HG02588 (cell line): ENCODE results near the gene HIVEP2.
"Not testable (repeated sequence)": the region's sequence is repeated elsewhere in the genome, so short reads cannot be mapped to it uniquely, and the experiment has no call there.

ENCODE experiments used
- ATAC-seq: cut with Tn5 transposase; IDR thresholded peaks from one replicate; pipeline ENCODE4 v1.9.1; 2021; ENCODE audit warnings: mild to moderate bottlenecking, moderate library complexity; ENCODE audit not compliant: unreplicated experiment

HIVEP2 gene, protein sequence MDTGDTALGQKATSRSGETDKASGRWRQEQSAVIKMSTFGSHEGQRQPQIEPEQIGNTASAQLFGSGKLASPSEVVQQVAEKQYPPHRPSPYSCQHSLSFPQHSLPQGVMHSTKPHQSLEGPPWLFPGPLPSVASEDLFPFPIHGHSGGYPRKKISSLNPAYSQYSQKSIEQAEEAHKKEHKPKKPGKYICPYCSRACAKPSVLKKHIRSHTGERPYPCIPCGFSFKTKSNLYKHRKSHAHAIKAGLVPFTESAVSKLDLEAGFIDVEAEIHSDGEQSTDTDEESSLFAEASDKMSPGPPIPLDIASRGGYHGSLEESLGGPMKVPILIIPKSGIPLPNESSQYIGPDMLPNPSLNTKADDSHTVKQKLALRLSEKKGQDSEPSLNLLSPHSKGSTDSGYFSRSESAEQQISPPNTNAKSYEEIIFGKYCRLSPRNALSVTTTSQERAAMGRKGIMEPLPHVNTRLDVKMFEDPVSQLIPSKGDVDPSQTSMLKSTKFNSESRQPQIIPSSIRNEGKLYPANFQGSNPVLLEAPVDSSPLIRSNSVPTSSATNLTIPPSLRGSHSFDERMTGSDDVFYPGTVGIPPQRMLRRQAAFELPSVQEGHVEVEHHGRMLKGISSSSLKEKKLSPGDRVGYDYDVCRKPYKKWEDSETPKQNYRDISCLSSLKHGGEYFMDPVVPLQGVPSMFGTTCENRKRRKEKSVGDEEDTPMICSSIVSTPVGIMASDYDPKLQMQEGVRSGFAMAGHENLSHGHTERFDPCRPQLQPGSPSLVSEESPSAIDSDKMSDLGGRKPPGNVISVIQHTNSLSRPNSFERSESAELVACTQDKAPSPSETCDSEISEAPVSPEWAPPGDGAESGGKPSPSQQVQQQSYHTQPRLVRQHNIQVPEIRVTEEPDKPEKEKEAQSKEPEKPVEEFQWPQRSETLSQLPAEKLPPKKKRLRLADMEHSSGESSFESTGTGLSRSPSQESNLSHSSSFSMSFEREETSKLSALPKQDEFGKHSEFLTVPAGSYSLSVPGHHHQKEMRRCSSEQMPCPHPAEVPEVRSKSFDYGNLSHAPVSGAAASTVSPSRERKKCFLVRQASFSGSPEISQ (N-terminal part only)

DNA sequence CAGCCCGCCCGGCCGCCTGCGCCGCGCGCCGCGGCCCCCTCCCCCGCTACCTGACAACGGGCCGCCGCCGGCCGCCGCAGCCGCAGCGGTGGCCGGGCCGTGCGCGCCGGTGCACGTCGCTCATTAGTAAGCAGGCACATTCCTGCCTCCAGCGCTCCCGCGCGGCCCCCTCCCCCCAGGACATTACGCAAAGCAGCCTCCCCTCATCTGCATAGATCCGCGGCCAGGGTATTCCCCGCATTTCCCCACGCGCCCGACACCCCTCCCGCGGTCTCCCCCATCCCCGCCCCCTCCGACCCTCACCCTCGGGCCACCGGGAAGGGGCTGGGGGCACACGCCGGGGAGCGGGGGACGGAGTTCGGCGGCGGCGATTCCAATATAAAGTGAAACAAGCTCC, at the start of gene HIVEP2:
Gene HIVEP2 (minus strand): TSS at position 128 of the 397 bp plus-strand sequence. CDS start 170,438 bp downstream, outside the sequence.
- ATAC-seq, result peak; percentile 22

DNA sequence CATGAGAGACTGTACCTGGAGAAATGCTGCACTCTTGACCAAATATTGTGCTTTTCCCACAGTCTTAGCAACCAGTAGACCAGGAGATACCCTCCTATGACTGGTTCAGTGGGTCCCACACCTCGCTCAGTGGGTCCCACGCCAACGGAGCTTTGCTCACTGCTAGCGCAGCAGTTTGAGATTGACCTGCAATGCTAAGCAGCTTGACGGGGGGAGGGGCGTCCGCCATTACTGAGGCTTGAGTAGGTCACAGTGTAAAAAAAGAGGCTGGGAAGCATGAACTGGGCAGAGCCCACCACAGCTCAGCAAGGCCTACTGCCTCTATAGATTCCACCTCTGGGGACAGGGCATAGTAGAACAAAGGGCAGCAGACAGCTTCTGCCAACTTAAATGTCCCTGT, 49.0 kb upstream of the HIVEP2 start:
- ATAC-seq, result no peak

DNA sequence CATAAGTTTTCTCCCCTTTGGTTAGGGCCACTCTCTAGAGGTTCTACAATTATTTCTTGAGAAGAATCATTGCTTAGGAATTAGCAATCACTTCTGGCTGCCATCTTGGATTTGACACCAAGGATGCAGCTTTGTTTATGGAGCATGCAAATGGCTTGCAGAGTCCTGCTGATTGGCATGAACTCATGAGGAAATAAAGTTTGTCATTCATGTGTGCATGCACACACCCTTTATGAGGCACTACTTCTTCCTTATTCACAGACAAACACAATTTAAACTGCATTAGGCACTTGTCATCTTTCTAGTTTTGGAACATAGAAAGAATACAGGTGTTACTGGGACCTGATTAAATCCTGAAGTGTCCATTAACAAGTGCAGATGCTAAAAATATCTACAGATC, 42.5 kb upstream of the HIVEP2 start:
- ATAC-seq, result no peak

DNA sequence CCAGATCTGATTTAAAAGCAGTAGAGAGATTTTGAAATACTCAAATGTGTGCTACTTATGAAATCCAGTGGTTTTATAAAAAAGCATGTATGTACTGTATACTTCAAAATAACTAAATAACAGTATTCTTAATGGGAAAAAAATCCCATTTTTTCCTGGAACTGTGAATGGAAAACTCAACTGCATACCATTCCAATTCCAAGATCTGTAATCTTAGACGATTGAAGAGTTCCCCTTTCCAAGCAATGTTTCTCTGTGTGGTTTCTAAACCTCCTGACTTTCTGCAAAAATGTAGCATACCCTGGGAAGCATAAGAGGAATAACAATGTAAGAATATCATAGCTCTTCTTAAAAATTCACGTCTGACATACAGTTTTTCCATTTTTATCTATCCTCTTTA, 40.3 kb upstream of the HIVEP2 start:
- no peak for ATAC-seq

DNA sequence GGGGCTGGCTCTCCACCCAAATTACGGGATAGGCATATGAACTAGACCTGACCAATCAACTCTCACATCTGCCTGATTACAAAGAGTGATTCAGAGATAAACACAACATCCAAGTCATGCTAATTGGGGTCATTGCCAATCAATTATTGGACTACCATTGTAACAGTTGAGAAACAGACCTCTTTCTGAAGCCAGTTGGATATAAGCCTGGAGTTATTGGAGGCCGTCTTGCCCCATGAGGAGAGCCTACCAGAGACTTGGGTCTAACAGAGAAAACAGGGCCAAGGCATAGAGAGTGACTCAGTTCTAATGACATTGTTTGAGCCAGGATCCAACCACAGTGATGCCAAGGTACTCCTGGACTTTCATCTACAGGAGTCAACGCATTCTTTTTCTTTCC, 39.4 kb upstream of the HIVEP2 start:
- no peak for ATAC-seq

DNA sequence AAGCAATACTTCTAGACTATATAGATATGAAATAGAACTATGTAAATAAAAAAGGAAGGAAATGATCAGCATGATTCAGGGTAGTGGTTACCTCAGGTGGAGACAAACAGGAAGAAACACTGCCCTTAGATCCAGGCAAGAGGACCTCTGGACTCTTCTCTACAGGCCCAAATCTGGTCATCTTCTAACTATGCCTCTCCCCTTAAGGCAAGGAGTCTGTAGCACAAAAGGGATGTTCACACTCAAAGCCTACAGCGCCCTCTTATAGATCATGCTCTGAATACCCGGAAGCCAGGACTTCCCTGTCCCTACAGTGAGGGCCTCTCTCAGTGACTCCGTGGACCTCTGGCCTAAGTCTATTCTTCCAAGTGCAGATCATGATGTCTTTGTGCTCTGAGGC, 30.4 kb upstream of the HIVEP2 start:
- no peak for ATAC-seq

DNA sequence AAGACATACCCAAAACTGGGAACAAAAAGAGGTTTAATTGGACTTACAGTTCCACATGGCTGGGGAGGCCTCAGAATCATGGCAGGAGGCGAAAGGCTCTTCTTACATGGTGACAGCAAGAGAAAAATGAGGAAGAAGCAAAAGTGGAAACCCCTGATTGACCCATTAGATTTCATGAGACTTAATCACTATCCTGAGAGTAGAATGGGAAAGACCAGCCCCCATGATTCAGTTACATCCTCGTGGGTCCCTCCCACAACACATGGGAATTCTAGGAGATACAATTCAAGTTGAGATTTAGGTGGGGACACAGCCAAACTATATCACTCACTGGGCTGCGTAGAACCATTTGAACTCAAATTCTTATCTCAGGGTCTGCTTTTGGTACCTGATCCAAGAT, 26.0 kb upstream of the HIVEP2 start:
- ATAC-seq, result not testable (repeated sequence)

DNA sequence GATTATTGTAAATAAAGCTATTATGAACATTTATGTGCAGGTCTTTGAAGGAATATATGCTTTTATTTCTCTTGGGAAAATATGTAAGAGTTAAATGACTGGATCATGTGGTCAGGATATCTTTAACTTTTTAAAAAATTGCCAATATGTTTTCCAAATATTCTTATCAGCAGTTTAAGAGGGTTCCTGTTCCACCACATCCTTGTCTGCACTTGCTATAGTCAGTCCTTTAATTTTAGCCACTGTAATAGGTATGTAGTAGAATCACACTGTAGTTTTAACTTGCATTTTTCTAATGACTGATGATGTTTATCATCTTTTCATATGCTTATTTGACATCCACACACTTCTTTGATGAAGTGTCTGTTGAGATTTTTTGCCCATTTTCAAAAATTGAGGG, 23.6 kb upstream of the HIVEP2 start:
- no peak for ATAC-seq

DNA sequence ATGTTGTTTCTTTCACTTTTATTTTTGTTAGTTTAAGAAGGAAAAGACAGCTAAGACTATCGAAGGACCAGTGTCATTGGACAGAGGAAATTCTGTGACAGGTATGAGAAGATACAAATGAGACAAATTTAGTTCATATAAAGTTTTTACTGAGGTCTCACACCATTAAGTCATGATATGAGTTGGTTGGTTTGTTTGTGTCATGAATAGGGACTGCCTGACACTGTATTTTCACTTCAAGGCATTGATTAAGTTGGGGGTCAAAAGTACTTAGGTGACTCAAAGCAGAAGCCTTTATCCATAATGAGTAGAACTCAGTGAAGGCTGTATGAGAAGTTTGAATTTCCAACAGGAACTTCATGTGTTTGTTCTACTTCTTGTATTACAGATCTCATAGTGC, 21.3 kb upstream of the HIVEP2 start:
- no peak for ATAC-seq

DNA sequence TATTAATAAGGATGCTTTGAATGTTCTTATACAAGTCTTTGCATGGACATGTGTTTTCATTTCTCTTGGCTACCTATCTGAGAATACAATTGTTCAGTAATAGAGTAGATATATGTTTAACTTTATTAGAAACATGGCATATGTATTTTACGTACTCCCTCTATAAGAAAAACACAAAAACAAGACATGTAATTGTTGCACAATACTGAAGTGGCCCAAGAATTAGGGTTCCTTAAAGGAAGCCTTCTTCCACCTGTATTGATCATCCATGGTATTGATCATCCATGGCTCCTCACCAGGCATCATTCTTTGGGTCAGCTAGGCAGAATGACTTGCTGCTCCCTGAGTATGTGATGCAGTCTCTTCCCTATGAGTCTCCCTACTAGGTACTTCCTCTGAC, 20.2 kb upstream of the HIVEP2 start:
- no peak for ATAC-seq

DNA sequence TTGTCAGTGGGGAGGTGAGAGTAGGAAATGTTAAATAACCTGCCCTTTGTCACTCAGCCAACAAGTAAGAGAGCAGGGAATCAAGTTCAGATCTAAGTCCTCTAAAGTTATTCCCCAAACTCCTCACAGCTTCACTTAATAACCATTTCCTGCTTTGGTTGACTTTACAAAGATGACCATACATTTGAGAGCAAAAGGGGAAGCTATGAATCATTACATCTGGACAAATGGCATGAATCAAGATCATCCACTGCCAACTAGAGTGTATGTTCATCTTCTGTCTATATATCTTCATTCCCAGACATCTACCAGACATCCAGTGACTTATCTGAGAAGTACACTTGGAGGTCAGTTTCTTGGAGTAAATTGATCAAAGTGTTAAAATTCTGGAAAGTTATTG, 15.1 kb upstream of the HIVEP2 start:
- no peak for ATAC-seq

DNA sequence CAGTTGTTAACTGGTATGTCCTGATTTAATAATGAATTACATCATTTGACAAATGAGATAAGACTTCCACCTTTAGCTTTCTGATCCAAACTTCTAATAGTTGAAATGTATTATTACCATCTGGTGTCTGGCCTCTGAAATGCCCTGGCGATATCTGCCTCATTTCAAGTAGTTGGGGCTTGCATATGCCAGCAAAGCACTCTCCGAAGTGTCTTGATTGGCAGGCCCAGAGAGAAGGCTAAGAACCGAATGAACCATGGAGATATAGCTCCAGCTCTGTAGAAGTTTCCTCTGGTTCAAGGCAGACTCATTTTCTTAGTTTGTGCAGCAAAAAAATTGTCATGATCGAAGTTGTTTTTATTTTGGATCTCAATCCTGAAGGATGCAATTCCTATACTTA, 13.4 kb upstream of the HIVEP2 start:
- no peak for ATAC-seq

DNA sequence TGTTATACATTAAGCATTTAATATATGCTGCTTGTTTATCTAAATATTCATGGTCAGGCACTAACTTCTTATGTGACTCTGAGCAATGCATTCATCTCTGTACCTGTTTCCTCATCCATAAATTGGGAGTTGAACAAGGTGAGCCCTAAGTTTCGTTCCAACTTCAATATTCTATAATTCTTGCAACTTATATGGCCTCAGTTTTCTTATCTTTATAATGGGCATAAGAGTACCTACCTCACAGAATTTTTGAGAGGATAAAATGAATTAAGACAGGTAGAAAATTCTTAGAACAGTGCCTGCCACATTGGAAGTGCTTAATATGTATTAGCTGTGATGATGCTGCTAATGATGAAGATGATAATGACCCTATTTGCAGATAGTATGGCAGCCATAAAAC, 11.8 kb upstream of the HIVEP2 start:
- ATAC-seq, result no peak

DNA sequence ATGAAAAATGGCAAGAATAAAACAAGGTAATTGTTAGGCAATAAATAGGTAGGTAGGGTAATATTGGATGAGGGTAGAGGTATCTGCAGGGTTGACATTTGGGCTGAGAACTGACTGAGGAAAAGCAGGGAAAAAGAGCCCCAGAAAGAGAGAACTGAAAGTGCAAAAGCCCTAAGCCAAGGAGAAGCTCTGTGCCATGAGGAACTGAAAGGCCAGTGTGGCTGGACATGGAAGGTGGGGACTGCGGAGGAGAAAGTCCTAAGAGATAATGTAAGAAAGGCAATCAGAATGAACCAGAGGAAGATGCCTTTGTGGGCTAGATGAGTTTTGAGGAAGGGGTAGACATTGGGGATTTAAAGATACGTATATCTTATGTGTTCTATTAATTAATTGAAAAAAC, 9.9 kb upstream of the HIVEP2 start:
- no peak for ATAC-seq

DNA sequence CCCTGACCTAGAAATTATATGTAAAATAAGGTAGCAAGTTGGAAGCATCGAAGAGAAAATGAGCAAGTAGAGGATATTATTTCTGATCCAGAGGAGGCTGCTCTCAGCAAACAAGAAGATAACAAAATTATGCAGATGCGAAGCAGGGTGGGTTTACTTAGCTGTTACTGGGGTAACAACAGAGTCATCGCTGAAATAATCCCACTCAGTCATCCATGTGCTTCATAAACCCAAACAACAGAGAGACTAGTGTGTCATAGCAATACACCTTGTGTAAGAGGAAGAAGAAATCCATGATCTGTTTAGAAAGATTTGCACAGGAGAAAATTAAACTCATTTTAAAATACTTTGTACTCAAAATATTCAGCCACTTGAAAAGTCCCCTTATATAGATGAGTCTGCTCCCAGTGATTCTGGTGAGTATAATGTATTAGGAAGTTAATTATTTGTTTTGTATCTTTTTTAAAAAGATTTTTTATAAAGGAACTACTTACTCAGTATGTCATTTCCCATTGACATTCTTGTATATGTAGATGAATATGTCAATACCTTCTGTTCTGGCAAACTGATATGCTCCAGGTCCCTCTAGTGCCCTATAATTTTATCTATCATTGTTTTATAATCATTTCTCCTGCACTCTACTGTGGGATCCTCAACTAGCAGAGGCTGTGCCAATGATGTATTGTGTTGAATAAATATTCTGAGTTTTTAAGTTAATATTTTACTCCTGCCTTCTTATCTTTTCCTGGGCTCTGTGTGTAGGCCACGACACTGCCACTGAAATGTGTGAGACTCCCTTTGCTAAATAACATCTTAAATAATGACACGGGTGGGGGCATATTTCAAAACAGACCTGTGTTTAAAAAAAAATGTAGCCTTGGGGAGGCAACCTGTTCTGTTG, 8.6 kb upstream of the HIVEP2 start:
- no peak for ATAC-seq

DNA sequence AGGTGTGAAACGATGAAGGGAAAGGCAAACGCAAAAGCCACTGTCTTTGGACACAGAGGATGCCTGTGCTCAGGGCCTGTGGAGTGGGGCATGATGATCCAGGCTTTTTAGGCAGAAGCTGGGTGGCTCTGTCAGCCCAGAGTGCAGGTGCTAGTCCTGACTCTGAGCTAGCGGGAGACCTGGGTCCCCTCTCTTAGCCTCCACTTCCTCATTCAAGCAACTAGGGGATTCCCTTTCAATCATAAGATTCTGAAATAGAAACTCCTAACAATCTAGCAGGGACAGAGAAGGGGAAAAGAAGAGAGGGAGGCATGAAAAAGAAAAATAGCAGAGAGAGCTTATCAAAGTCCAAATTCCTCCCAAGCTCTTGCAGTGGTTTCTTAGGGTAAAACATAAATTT, 7.6 kb upstream of the HIVEP2 start:
- ATAC-seq, result peak; percentile 75

DNA sequence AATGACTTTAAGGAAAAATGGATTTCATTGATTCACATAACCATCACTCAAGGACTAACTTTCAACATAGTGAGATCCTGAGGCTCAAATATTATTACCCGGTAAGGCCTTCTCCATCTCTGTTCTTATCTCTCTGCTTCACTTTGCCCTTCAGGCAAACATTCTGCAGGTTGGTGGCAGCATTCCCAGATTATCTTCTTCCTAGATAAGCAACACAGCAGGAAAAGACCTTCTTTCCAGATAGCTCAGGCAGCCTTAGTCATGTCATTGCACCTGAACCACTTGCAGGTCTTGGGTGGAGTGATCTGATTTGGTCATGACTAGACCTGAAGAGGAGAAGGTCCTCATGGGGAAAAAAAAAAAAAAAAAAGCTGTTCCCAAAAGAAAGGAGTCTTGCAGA, 5.3 kb upstream of the HIVEP2 start:
- no peak for ATAC-seq

DNA sequence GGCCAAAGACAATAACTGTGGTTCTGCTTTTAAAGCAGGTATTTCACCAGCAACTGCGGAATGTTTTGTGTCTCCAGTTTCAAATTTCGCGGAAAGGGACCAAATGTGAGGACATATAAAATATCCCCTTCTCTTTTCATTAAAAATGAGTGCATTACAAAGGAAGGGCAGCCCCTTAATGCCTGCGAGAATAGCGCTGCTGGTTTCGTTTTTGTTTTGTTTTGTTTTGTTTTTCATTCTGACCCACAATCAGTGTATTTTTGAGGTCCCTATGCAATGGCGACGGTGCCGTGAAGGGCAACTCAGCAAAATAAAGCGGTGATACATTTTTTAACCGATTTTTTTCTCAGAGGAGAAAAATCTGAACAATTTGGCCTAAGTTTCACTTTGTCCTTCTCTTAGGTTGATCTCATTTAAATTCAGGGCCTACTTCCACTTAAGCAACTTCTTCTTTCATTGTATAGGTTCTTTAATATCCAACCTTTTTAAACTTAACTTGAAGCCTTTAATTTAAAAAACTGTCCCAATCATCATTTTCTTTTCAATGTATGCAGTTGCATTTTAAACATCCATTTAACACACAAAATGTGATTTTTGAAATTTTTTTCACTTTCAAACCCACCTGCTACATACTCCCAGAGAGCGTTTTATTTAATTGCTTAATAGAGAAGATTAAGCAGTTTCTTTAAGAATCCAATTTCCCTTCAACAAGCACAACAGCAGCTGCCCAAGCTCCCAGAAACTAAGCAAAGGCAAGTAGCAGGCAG, 2.9 kb upstream of the HIVEP2 start:
- peak; percentile 24 for ATAC-seq

DNA sequence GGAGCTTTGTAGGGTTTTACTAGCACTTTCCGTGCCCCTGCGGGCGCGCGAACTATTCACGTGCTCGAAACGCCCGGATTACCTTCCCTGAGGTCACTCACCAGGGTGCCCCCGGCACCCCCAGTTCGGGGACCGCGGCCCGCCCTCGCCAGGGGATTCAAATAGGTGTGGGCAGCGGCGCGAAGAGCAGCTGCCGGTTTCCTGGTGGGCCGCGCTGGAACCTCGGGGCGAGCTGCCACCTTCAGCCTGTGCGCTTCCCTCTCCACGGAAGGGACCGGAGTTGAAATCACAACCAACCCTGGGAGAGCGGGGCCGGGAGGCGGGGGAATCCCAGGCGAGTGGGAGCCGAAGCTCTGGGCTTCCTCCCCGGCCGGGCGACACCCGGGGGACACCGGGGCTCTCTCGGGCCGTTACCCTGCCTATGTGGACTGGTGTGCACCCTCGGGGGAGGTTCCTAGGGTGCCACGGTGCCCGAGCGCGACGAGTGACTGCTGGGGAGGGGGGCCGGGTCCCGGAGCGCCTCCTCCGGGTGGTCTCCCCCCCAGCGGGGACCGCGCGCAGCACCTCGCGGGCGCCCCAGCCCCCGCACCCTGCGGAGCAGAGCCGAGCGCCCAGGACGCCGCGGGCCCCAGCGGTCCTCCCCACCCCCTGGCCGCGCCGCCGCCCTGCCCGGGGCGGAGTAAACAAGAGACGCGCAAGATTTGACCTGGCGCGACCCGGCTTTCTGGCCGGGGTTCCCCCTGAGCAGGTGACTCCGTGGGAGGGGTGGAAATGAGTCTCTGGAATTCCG, 2.1 kb upstream of the HIVEP2 start:
- ATAC-seq, result peak; percentile 57
